Measurements from ENCODE around the gene EYA2. TPM values are rescaled to one million over a fixed set of nuclear protein-coding genes. Genes with fewer than 3 reads are reported as not detected.

The EYA2 gene
- total RNA-seq, 1 donor from 2014 or later = 15.4 TPM

DNA sequence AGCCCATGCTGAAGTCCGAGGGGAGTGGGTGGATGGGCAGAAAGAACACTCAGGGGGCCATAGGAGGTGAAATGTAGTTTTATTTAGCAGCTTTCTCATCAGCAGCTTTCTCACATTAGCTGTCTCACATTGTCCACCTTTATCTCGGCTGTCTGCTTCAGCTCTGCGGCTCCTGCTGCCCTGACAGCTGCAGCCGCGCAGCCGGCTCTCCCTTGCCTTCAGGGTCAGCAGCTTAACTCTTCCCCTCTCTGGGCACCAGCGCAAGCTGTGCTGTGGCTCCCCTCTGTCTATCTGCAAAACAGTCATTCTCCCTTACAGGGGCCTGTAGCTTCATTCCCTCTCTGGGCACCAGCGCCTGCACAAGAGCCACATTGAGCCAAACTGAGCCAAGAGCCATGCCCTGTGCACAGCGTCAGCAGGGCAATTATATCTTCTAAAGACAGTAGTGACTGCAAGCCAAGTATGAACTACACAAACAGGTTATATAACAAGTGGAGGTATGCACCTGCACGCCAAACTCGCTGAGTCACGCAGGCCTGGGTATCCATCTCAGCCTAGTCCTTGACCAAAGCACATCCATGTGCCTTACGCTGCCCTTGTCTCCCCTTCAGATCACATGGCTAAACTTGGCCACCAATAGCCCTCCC lies 198.8 kb downstream of the EYA2 start:
- no peaks in the 10 kb centered on the region for H3K27me3 ChIP-seq
- no peaks in the 10 kb centered on the region for H3K36me3 ChIP-seq
- DNase-seq (ENCODE audit: low spot score in 2 of 2) = no peak
- intact Hi-C loops (cut with DNase I) = no loop called here
- no peaks in the 10 kb centered on the region for H3K4me1 ChIP-seq
- no peak overlapping the region for H3K27ac ChIP-seq
- TF ChIP-seq, protein P1, sequence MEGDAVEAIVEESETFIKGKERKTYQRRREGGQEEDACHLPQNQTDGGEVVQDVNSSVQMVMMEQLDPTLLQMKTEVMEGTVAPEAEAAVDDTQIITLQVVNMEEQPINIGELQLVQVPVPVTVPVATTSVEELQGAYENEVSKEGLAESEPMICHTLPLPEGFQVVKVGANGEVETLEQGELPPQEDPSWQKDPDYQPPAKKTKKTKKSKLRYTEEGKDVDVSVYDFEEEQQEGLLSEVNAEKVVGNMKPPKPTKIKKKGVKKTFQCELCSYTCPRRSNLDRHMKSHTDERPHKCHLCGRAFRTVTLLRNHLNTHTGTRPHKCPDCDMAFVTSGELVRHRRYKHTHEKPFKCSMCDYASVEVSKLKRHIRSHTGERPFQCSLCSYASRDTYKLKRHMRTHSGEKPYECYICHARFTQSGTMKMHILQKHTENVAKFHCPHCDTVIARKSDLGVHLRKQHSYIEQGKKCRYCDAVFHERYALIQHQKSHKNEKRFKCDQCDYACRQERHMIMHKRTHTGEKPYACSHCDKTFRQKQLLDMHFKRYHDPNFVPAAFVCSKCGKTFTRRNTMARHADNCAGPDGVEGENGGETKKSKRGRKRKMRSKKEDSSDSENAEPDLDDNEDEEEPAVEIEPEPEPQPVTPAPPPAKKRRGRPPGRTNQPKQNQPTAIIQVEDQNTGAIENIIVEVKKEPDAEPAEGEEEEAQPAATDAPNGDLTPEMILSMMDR (IDR thresholded peaks at IDR 0.05) = no peak
- H3K4me3 ChIP-seq = no peak overlapping the region
- H3K9me3 ChIP-seq = peaks cover 0 to 8% of the 10 kb centered on the region in 2 donors

DNA sequence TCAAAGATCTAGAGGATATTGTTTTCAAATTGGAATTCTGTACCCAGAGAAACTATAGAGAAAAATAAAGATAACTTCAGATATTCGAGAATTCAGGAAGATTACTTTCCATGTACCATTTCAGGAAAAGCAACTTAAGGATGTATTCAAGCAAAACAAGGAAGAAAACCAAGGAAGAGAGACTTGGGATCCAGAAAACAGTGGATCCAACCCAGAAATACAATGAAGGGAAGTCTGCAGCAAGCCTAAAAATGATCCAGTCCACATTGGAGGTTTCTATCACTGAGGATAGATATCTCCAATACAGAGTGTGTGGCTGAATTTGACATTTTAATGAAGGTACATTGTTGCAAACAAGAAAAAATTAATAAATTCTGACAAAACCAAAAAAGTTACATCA lies 201.0 kb downstream of the EYA2 start:
- TF ChIP-seq, protein P1 (IDR thresholded peaks at IDR 0.05) = no peak
- H3K9me3 ChIP-seq = peaks cover 0 to 8% of the 10 kb centered on the region in 2 donors
- no peak for DNase-seq (ENCODE audit: low spot score in 2 of 2)
- no peak overlapping the region for H3K27ac ChIP-seq
- H3K36me3 ChIP-seq = no peaks in the 10 kb centered on the region
- no peaks in the 10 kb centered on the region for H3K4me1 ChIP-seq
- no peaks in the 10 kb centered on the region for H3K27me3 ChIP-seq
- intact Hi-C loops (cut with DNase I) = no loop called here
- H3K4me3 ChIP-seq = no peak overlapping the region

DNA sequence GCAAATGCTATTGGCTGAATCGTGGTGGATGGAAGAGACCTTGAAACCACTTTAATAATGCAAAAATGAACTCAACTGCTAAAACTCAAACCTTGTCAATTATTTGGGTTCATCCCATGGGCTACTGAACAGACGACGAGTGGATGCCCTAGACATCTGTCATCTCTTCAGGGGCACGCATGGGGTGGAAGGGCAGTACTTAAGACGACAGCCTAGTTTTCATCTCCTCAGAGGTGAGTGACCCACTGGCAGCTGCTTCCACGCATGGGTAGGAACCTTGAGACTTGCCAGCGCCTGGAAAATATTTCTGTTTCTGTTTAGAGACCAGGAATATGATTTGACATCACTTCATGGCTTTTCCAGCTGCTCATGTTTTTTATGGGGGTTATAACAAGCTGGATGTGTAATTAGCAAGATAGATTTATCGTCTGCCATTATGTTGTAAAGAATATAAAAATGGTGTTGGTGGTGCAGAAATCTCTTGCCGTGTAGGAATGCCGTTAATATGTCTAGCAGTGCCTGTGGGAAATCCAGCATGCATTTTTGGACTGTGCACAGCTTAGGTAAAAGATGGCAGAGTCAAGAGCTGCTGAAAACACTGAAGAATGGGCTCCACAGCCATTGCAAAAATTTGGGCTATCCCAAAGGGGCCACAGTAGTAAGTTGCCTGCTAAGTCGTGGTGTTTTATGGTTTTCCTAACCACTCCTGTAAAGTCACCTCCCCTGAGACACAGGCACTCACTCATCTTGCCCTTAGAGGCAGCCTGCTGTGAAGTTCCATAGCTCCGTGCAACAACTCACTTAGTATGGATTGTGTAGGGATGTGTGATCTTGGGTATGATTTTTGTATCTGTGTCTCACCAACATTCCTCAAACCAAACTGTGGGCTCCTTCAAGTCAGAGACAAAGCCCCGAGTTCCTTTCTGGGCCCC lies 203.3 kb downstream of the EYA2 start:
- Histone ChIP-seq H3K4me1 (no peaks in the 10 kb centered on the region), H3K27me3 (no peaks in the 10 kb centered on the region), H3K4me3 (no peak overlapping the region), H3K36me3 (no peaks in the 10 kb centered on the region), H3K27ac (no peak overlapping the region), H3K9me3 (peaks cover 0 to 8% of the 10 kb centered on the region in 2 donors)
- TF ChIP-seq, protein P1 (IDR thresholded peaks at IDR 0.05) = no peak
- DNase-seq (ENCODE audit: low spot score in 2 of 2) = no peak
- intact Hi-C loops (cut with DNase I) = no loop called here

DNA sequence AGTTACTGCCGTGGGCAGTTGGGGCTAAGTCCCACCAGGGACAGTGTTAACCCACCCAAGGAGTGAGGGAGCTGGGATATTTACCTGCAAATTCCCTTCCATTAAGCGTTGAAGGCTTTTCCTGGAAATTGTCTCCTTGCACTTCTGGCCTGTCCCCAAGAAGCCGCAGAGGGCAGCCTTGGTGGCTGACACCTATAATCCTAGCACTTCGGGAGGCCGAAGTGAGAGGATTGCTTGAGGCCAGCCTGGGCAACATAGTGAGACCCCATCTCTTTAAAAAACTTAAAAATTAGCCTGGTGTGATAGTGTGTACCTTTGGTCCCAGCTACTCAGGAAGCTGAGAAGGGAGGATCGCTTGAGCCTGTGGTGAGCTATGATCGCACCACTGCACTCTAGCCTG lies 204.4 kb downstream of the EYA2 start:
- Histone ChIP-seq H3K9me3 (peaks cover 0 to 8% of the 10 kb centered on the region in 2 donors), H3K36me3 (no peaks in the 10 kb centered on the region), H3K4me1 (no peaks in the 10 kb centered on the region), H3K4me3 (no peak overlapping the region), H3K27me3 (no peaks in the 10 kb centered on the region), H3K27ac (no peak overlapping the region)
- DNase-seq (ENCODE audit: low spot score in 2 of 2) = no peak
- TF ChIP-seq, protein P1 (IDR thresholded peaks at IDR 0.05) = no peak
- intact Hi-C loops (cut with DNase I) = no loop called here

DNA sequence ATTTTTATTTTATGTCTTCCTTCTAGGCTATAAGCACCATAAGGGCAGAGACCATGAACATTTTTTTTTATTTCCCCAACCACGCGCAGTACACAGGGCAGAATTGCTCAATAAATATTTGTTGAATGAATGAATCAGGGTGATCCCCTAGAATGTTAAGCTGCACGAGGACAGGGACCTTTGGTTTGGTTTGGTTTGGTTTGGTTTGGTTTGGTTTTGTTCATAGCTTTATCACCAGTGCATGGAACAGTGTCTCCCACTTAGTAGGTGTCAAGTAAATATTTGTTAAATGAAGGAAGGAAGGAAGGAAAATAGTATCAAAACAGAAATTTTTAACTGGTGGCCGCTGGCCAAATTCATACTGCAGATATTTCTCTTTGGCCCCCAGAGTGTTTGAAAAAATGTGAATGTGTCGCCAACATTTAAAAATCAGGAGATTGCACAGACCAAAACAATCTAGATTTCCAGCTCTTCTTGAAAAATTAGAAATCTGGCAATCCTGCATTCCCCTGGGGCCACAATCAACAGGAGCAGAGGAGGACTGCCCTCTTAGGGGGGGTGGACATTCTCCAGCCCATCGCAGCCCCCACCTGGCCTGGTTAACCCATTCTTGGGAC lies 205.3 kb downstream of the EYA2 start:
- peaks cover 0 to 8% of the 10 kb centered on the region in 2 donors for H3K9me3 ChIP-seq
- H3K4me1 ChIP-seq = no peaks in the 10 kb centered on the region
- DNase-seq (ENCODE audit: low spot score in 2 of 2) = no peak
- H3K4me3 ChIP-seq = no peak overlapping the region
- H3K36me3 ChIP-seq = no peaks in the 10 kb centered on the region
- TF ChIP-seq, protein P1 (IDR thresholded peaks at IDR 0.05) = no peak
- H3K27ac ChIP-seq = no peak overlapping the region
- intact Hi-C loops (cut with DNase I) = no loop called here
- no peaks in the 10 kb centered on the region for H3K27me3 ChIP-seq
